Colonic mucosa (tissue), 4 donors: Measurements from ENCODE around the gene RHBG. TPM values are rescaled to one million over a fixed set of nuclear protein-coding genes. Genes with fewer than 3 reads are reported as not detected.

Source experiments
- DNase-seq: peaks from one replicate; pipeline ENCODE4 v3.0.0-alpha.2; 2020
- H3K27ac ChIP-seq: fragments of 200-600 bp; one replicate; pipeline ENCODE4 v1.8.0; 2021
- H3K27me3 ChIP-seq: fragments of 200-600 bp; one replicate; pipeline ENCODE4 v1.8.0; 2021
- H3K36me3 ChIP-seq: fragments of 200-600 bp; one replicate; pipeline ENCODE4 v1.8.0; 2021
- H3K4me1 ChIP-seq: fragments of 200-600 bp; one replicate; pipeline ENCODE4 v1.8.0; 2021; ENCODE audit warnings: mild to moderate bottlenecking
- H3K4me3 ChIP-seq: fragments of 200-600 bp; one replicate; pipeline ENCODE4 v1.8.0; 2021
- H3K9ac ChIP-seq, 2 donors: one replicate each; pipeline ENCODE4 v1.7.0; 2013; ENCODE audit warnings: control low read depth in 2 of 2, low read depth in 2 of 2, low read length in 2 of 2
- H3K9me3 ChIP-seq: fragments of 200-600 bp; one replicate; pipeline ENCODE4 v1.8.0; 2021
- intact Hi-C: fragments of 100-400 bp; cut with DNase I; formaldehyde crosslinking; loops from one replicate; pipeline ENCODE4 v1.14.1; 2022
- microRNA-seq: library from miRNA; unstranded; fragments of <30 nt; microRNA quantifications from one replicate; pipeline ENCODE4, GENCODE V29; 2019
- total RNA-seq, 2 donors: library from RNA; stranded (reverse); fragmentation: NEBNext Ultra II Directional in 1 of 2; extraction: Animal tissue kit (Norgen Biotek cat#: 25700) in 1 of 2; gene quantifications; one replicate each; pipeline ENCODE4 v1.2.1, GENCODE V29; 2021
- TF ChIP-seq, protein P1 (sequence below): fragments of 200-600 bp; IDR thresholded peaks from one replicate; pipeline ENCODE4 v1.8.0; 2022; ENCODE audit warnings: antibody characterized with exemption, mild to moderate bottlenecking
- donor health status: healthy.
- donor health status: DM: no; HTN: no; CAD: no.
- donor health status: DM: no; HTN: no; CAD: no.

Gene RHBG
- total RNA-seq, 2 donors from 2014 or later: 0.12 TPM; not detected in 1

GRCh38 chr1:156431366-156431765 is 62.4 kb downstream of the RHBG start:
- Histone ChIP-seq H3K4me3 (no peak overlapping the region), H3K4me1 (no peaks in the 10 kb centered on the region), H3K27me3 (peaks cover 71% of the 10 kb centered on the region), H3K36me3 (no peaks in the 10 kb centered on the region), H3K27ac (no peak overlapping the region), H3K9ac (no peak overlapping the region), H3K9me3 (no peaks in the 10 kb centered on the region)
- intact Hi-C loops: no loop called here
- DNase-seq: no peak
- TF ChIP-seq, protein P1, sequence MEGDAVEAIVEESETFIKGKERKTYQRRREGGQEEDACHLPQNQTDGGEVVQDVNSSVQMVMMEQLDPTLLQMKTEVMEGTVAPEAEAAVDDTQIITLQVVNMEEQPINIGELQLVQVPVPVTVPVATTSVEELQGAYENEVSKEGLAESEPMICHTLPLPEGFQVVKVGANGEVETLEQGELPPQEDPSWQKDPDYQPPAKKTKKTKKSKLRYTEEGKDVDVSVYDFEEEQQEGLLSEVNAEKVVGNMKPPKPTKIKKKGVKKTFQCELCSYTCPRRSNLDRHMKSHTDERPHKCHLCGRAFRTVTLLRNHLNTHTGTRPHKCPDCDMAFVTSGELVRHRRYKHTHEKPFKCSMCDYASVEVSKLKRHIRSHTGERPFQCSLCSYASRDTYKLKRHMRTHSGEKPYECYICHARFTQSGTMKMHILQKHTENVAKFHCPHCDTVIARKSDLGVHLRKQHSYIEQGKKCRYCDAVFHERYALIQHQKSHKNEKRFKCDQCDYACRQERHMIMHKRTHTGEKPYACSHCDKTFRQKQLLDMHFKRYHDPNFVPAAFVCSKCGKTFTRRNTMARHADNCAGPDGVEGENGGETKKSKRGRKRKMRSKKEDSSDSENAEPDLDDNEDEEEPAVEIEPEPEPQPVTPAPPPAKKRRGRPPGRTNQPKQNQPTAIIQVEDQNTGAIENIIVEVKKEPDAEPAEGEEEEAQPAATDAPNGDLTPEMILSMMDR: no peak

DNA sequence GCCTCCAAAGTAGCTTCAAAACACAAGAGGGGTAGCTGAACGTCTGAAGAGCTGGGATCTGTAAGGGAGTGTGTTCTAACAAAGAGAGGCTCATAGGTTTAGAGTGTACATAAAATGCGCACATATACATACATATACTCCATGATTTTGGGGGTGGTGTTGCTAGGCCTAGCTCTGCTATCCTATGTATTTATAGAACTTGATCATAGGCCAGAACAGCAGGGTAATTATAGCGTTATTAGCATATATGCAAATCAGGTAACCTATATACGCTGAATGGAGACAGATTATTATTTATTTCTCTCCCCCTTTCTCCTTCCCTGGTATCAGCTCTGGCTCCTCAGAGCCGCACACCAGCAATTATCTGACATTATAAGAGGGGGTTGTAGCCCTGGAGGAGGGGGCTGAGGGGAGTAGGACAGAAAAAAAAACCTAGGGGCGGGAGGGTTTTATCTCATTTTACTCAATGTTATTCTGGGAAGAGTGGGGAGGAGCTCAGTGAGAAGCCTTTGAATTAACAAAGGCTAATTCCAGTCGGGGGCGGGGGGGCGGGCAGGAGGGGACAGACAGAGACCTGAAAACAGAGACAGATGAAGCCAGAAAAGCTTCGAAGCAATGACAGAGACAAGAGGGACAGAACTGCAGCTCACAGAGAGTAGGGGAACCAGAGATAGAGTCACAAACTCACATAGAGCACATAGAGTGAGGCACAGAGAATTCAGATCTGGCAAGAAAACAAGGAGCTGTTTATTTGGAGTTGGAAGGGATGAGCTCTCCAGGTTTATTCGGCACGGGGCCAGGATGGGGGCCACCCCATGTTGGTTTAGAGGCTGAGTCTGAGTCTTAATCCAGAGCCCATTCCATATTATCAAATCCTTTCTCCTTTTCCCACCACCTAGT is 63.0 kb downstream of the RHBG start:
- no peak overlapping the region for H3K4me3 ChIP-seq
- peaks cover 78% of the 10 kb centered on the region for H3K27me3 ChIP-seq
- no peaks in the 10 kb centered on the region for H3K9me3 ChIP-seq
- no peak overlapping the region for H3K9ac ChIP-seq
- H3K36me3 ChIP-seq: no peaks in the 10 kb centered on the region
- DNase-seq: no peak
- no peak overlapping the region for H3K27ac ChIP-seq
- TF ChIP-seq, protein P1: no peak
- intact Hi-C loops: no loop called here
- no peaks in the 10 kb centered on the region for H3K4me1 ChIP-seq

GRCh38 chr1:156432669-156433018 is 63.6 kb downstream of the RHBG start:
- TF ChIP-seq, protein P1: no peak
- peaks cover 84% of the 10 kb centered on the region for H3K27me3 ChIP-seq

GRCh38 chr1:156433032-156433431 is 64.0 kb downstream of the RHBG start:
- TF ChIP-seq, protein P1: no peak
- H3K27me3 ChIP-seq: peaks cover 88% of the 10 kb centered on the region

More at GRCh38 chr1:156432669-156433018, 63.6 kb downstream of the RHBG start:
- H3K27ac ChIP-seq: no peak overlapping the region
- no peaks in the 10 kb centered on the region for H3K4me1 ChIP-seq
- no peak overlapping the region for H3K4me3 ChIP-seq
- no peaks in the 10 kb centered on the region for H3K36me3 ChIP-seq
- H3K9ac ChIP-seq: no peak overlapping the region
- no peaks in the 10 kb centered on the region for H3K9me3 ChIP-seq
- no peak for DNase-seq
- intact Hi-C loops: no loop called here

GRCh38 chr1:156433602-156434001 is 64.6 kb downstream of the RHBG start:
- peaks cover 92% of the 10 kb centered on the region for H3K27me3 ChIP-seq
- TF ChIP-seq, protein P1: no peak
- DNase-seq: no peak
- H3K9me3 ChIP-seq: no peaks in the 10 kb centered on the region
- intact Hi-C loops: no loop called here
- H3K9ac ChIP-seq: no peak overlapping the region
- H3K4me3 ChIP-seq: no peak overlapping the region
- H3K4me1 ChIP-seq: no peaks in the 10 kb centered on the region
- H3K36me3 ChIP-seq: no peaks in the 10 kb centered on the region
- no peak overlapping the region for H3K27ac ChIP-seq

More at GRCh38 chr1:156433032-156433431, 64.0 kb downstream of the RHBG start:
- Histone ChIP-seq H3K9me3 (no peaks in the 10 kb centered on the region), H3K4me1 (no peaks in the 10 kb centered on the region), H3K36me3 (no peaks in the 10 kb centered on the region), H3K9ac (no peak overlapping the region), H3K4me3 (no peak overlapping the region), H3K27ac (no peak overlapping the region)
- intact Hi-C loops: no loop called here
- DNase-seq: no peak

Small RNAs within 50 kb of the gene (microRNA-seq; reads per million reads assigned to microRNA genes)
- gene MIR9-1: not detected

Other genes starting within 250 kb of the RHBG start
- 1 to 10 TPM; 4.5 to 5.6 TPM for gene SEMA4A, start 215.6 kb upstream of the RHBG start, total RNA-seq
- 10 to 100 TPM; 23.6 to 26.8 TPM for gene SLC25A44, start 175.1 kb upstream of the RHBG start, total RNA-seq
- 10 to 100 TPM; 44.4 to 49.4 TPM for gene PMF1, start 156.2 kb upstream of the RHBG start, total RNA-seq
- 1 to 10 TPM; 1.2 to 2.2 TPM for gene BGLAP, start 127.0 kb upstream of the RHBG start, total RNA-seq
- 1 to 10 TPM; 1.1 to 2.9 TPM for gene PAQR6, start 121.2 kb upstream of the RHBG start, total RNA-seq
- gene SMG5, start 86.4 kb upstream of the RHBG start, total RNA-seq: 100 to 1,000 TPM in 1 of 2 donors, 10 to 100 TPM in 1; 65.2 to 107 TPM
- gene TMEM79, start 84.9 kb upstream of the RHBG start, total RNA-seq: 1 to 10 TPM; 2.9 to 7.0 TPM
- 10 to 100 TPM; 31.8 to 46.2 TPM for gene GLMP, start 73.5 kb upstream of the RHBG start, total RNA-seq
- gene VHLL, start 69.9 kb upstream of the RHBG start, total RNA-seq: not detected
- gene CCT3, start 30.9 kb upstream of the RHBG start, total RNA-seq: 100 to 1,000 TPM; 125 to 294 TPM
- gene TSACC, start 30.7 kb upstream of the RHBG start, total RNA-seq: not detected
- 10 to 100 TPM; 32.3 to 49.9 TPM for gene MEF2D, start 131.6 kb downstream of the RHBG start, total RNA-seq
- gene IQGAP3, start 203.4 kb downstream of the RHBG start, total RNA-seq: 10 to 100 TPM; 13.6 to 57.9 TPM
- not detected for gene TTC24, start 210.5 kb downstream of the RHBG start, total RNA-seq
- 10 to 100 TPM; 68.4 to 99.8 TPM for gene NAXE, start 222.6 kb downstream of the RHBG start, total RNA-seq
- gene GPATCH4, start 232.3 kb downstream of the RHBG start, total RNA-seq: 10 to 100 TPM; 12.3 to 31.3 TPM